ENCODE measurements around the gene UEVLD.

Gene UEVLD

DNA sequence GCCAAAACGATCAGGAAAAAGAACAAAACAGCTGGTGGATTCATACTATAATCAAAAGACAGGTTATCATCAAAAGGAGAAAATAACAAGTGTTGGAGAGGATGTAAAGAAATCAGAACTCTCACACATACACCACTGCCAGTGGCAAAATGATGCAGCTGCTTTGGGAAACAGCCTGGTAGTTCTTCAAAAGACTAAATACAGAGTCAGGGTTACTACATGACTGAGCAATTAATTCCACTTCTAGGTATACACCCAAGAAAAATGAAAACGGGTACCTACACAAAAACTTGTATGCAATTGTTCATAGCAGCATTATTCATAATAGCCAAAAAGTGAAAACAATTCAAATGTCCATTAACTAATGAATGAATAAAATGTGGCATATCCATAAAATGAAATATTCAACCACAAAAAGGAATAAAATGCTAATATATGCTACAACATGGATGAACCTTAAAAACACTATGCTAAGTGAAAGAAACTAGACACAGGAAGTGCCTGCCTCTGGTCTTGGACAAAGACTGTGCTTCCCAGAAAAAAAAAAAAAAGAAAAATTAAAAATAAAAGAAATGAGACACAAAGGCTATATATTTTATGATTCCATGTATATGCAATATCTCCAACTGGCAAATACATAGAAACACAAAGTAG, 8.3 kb downstream of the UEVLD start:
- DNase-seq: no peak

- DNase-seq: no peak
Observed at GRCh38 chr11:18578975-18579598, 9.4 kb downstream of the UEVLD start.

GRCh38 chr11:18575361-18575760, 13.2 kb downstream of the UEVLD start:
- no peak for DNase-seq

DNA sequence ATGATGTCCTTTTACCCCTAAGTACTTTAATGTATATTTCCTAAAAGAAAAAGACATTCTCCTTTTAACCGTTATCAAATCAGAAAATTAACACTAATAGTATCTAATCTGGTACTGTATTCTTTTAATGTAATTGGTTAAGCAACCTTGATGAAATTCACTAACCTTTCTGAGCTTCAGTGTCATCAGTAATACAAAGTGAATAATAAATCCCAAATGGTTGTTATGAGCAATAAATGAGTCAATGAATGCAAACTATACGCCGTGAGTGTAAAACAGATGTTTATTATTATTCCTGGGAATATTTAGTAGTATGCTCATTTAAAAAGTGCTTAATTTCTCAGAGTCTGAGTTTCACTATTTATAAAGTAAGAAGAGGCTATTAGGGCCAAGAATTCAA, 21.5 kb downstream of the UEVLD start:
- no peak for DNase-seq

DNA sequence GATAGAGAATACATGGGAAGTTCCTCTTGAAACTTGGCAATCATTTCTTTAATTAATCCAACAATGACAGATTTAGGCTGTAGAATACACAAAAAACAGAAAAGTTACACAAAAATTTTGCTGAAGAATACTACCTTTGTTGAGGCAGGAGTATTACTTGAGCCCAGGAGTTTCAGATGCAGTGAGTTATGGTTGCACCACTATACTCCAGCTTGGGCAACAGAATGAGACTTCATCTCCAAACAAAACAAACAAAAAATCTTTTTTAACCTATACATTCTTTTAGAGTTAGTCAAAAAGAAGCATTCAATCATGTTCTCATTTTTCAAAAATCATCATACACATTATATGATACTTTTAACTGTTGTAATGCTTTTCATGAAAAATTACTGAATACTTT, 22.1 kb downstream of the UEVLD start:
- no peak for DNase-seq

DNA sequence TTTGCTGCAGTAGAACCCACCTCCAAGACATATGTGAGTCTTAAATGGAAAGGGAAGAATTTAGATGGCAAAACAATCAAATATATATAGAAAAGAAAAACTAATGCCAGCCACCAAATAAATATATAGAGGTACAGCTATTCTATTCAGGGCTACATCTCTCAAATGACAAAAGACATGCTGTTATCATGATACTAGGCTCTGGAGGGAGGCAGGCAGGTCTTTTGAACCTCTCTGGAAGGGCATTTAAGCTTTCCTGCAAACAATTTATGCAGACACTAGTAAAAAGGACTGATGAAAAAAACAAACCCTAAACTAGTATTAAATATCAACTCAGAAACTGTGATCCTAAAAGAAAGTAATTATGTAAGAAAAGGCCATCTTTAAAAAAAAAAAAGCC, 24.4 kb downstream of the UEVLD start:
- DNase-seq: no peak

- no peak for DNase-seq
Observed at GRCh38 chr11:18563090-18563730, 25.3 kb downstream of the UEVLD start.

DNA sequence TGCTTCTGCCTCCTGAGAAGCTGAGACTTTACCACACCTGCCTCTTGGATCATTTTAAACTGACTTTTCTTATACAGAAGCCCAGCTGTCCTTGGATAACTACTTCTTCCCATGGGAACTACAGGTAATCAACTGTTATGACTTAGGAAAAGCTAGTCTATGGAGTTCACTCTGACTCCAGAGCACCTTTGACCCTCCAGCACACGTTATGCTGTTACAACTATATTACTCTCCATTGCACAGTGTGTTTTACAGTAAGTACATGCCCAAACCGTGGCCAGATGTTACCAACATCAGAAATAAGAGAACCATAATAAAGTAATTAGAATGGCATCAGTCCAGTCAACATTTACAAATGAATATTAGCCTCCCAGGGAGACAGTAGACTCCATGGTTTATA, 40.5 kb downstream of the UEVLD start:
- no peak for DNase-seq

- peak; percentile 25 for DNase-seq
Observed at GRCh38 chr11:18540207-18541009, 48.1 kb downstream of the UEVLD start.

DNA sequence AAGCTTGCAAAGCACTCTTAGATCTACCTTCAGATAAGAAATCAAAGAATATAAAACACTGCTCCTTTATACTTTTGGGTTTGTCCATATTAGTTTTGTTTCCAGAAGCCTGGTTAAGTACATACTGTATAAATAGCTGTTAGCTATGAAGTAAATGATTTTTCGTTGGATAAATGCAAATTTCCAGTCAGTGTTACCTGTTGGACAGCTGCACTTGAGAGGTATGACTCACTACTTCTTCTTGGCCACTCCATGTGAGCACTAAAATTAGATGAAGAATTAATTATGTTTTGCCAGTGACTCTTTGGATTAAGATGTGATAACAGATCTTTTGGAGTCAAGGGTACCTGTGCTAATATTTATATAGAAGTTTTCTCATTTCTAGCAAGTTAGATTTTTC, 52.3 kb downstream of the UEVLD start:
- DNase-seq: no peak

DNA sequence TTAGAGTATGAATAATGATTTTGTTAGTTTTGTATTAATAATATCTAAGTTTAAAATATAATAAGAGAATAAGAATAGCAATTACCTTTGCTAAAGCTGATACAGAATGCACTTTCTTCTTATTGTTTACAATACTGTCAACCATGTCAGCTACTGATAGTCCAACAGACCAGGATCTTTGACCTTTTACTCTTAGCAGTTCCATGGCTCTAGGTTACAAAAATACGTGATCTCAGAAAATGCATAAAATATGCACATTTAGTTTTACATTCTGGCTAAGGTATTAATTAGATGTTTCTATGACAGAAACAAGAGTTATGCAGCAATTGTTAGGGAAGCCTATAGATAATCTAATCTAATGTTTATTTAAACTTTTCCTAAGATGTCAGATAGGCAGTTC, 54.3 kb downstream of the UEVLD start:
- DNase-seq: no peak

GRCh38 chr11:18533365-18533764, 55.2 kb downstream of the UEVLD start:
- DNase-seq: no peak

- DNase-seq: no peak
Observed at GRCh38 chr11:18527512-18527911, 61.0 kb downstream of the UEVLD start.

DNA sequence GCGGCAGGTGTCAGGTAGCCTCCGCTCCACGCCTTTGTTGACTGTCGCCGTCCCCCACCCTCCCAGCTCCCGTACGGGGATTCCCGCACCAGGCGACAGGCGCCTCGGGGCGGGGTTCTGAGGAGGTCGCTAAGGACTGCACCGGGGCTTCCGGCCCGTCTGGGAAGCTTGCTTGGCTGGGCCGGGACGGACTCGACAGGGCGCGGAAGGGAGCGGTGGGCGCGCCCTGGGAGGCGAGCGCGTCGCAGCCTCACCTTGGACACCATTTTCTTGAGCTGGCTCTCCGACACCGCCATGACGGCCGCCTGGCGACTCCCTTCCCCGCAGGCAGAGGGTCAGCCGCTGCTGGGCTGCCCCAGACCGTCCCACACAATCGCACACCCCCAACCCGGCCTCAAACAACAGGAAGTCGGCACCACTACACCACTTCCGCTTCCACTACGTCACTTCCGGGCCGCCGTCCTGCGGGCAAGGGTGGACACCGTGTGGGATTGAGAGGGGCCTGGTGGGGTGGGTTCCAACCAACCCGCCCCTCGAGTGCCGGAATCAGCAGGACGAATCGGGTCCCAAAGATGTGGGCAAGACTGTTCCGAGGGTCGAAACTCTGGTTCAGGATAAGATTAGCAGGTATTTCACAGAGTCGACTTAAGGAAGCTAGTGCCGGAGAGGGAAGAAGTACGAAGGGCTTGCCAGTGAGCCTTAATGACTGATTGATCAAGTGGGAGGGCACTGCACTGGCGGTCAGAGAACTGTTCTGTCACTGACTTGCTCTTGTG, 61.8 kb downstream of the UEVLD start, which contains the start of gene TSG101:
TSS of gene TSG101 (minus strand) at position 422 of the 776 bp plus-strand sequence. CDS start at position 296, 126 bp downstream.
- peak; percentile 70 for DNase-seq

GRCh38 chr11:18526130-18526520, 62.4 kb downstream of the UEVLD start:
- DNase-seq: no peak

DNA sequence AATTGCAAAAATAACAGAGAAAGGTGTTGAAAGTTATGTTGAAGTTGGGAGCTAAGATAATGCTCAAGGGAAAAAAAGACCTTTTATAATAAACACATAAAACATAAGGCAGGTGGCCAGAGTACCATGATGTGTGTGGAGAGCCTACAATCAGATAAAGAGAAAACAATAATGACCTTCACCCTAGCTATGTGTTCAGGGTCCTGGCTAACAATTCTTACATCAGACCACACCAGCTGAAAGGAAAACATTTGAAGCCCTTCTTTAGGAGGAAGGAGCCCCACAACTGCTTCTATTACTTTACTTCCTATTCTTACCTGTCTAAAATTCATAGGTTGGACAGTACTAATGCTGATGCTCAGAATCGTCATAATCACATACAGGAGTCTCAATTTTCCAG, 64.3 kb downstream of the UEVLD start:
- no peak for DNase-seq

GRCh38 chr11:18523084-18523483, 65.5 kb downstream of the UEVLD start:
- no peak for DNase-seq

DNA sequence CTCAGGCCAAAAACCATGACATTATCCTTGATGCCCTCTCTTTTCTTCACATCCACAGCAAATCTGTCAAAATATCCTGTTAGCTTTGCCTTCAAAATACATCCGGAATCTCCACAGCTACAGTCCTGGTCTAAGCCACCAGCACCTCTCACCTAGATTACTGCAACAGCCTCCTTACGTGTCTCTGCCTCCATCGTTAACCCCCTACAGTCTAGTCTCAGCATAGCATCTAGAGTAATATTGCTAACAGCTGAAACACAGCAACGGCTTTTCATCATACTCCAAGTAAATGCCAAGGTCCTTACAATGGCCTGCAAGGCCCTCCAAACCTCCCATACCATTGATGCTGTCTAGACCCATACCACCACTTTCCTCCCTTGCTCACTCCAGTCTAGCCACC, 66.1 kb downstream of the UEVLD start:
- no peak for DNase-seq

DNA sequence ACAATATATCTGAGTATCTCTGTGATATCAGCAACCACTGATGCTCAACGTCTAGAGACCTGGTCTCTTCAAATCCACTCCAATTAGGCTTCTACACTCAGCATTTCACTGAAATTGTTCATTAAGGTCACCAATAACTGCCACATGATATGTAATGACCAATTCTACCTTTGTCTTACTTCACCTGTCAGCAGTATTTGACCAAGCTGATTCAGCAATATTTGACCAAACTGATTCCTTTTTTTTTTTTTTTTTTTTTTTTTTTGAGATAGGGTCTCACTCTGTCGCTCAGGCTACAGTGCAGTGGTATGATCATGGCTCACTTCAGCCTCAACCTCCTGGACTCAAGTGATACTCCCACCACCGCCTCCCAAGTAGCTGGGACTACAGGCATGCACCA, 67.4 kb downstream of the UEVLD start:
- no peak for DNase-seq

DNA sequence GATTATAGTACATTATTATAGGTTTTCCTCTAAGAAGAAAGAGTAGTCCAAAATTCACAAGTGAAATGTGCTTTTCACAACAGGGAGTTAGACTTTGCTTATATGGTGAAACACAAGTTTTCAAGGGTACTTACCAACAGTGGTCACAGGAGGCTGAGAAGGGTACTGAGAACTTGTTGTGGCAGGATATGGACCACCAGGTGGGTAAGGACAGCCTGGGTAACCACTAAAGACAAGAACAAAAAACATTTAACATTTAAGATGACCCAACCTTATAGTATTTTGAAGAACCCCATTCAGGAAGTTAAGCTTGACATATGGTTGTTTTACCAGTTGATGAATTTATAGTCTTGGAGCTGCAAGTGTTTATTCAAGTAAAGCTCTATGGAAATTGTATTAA, 86.2 kb downstream of the UEVLD start:
- no peak for DNase-seq

DNA sequence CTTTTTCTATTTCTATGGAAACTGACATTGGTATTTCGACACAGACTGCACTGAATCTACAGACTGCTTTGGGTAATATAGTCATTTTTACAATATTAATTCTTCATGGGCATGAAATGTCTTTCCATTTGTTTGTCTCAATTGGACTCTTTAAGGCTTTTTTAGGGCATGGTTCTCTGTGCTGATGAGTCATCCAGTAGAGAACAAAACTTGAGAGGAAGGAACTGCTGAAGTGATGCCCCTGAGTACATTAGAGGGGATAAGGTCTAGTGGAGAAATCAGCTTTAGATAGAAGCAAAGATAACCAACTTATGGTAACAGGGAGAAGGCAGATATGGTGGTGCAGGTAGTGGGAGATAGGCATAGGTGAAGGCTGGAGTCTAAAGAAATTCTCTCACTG, 86.9 kb downstream of the UEVLD start:
- DNase-seq: no peak

GRCh38 chr11:18498039-18498438, 90.5 kb downstream of the UEVLD start:
- no peak for DNase-seq

- DNase-seq: no peak
Observed at GRCh38 chr11:18495703-18496102, 92.8 kb downstream of the UEVLD start.
